Astrocyte of the spinal cord (primary cell): ENCODE data around the gene PHC2.

Experiments
- DNase-seq: peaks from one replicate; pipeline ENCODE4 v3.0.0; 2011; ENCODE audit warnings: low read depth, low spot score
- H3K4me3 ChIP-seq: 2 replicates; pipeline ENCODE4 v1.5.1; 2011; ENCODE audit warnings: low read depth, mild to moderate bottlenecking, low read length, moderate library complexity
- CTCF ChIP-seq: IDR thresholded peaks from 2 replicates; pipeline ENCODE4 v1.5.1; 2012; ENCODE audit warnings: low read depth, mild to moderate bottlenecking, low read length, inconsistent platforms
- in situ Hi-C: cut with HindIII; loops from 2 replicates; pipeline ENCODE4 v1.10.0; 2017; ENCODE audit warnings: low sequenced_read_pairs

The PHC2 gene

GRCh38 chr1:33360367-33360766 is 70.5 kb downstream of the PHC2 start:
- in situ Hi-C loops, result no loop called here
- DNase-seq, result no peak
- TF ChIP-seq CTCF, result no peak
- no peak overlapping the region for H3K4me3 ChIP-seq

DNA sequence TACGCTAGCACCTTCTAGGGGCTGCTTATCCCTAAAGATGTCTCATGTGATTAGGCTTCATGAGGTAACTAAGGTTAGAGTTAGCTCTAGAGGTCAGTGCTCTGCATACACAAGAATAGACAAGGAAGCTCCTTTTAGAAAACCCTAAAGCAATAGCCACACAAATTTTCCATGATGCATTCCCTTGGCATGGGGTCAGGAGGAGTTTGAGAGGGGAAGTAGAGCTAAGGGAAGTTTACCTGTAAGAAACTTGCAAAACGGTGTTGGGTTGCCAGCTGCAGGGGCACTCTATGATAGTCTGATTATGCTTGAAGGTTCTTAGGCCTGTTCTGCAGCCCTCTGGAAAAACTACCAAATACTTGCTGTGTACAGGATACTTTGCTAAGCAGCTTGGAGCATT is 71.0 kb downstream of the PHC2 start:
- no peak overlapping the region for H3K4me3 ChIP-seq
- in situ Hi-C loops, result no loop called here
- no peak for TF ChIP-seq CTCF
- no peak for DNase-seq

- in situ Hi-C loops, result no loop called here
- H3K4me3 ChIP-seq, result no peak overlapping the region
- TF ChIP-seq CTCF, result no peak
- no peak for DNase-seq
Measured at GRCh38 chr1:33358795-33359503, 71.9 kb downstream of the PHC2 start.

DNA sequence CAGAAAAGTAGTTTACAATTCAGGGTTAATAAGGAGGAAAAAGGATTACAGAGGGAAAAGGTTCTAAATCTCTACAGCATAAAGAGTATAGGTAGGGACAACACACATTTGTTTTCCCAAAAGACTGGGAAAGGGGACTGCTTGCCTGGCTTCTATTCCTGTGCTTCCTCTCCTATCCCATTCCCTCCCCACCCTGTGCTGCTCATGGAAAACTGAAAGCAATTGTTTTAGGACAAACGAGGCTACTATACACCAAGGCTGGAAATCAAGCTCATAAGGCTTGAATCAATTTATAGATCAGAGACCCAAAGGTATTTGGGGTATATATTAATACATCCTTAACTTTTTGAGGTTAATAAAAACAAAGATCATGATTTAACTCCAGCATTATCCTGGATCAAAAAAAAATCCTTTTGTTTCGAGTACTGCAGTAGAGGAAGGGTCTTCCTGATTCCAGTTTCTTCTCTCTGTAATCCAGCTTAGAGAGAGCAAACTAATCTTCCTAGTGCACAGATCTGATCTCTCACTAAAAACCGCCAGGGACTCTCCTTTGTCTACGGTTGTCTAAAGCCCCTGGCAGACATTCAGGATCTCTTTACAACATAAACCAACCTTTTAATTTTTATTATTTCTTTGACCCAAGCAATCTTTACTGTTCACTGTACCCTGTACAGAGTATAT is 72.6 kb downstream of the PHC2 start:
- TF ChIP-seq CTCF, result no peak
- in situ Hi-C loops, result no loop called here
- DNase-seq, result no peak
- H3K4me3 ChIP-seq, result no peak overlapping the region

DNA sequence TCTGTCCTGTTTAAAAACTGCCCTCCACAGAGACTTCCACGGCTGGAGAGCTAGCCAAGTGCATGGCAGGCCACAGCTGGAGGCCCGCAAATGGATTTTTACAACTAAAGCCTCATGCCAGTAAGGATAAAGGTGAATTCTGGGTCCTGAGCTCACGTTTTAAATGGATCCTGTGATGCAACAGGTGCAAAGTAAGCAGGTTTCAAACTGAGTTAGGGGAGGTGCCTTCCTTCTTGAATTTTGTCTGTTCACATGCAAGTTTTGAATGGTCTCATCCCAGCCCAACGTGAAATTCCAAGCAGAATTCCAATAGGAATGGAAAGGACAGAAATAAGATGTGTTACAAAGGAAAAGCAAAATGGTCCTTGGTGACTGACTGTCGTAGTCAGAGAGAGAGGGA is 73.8 kb downstream of the PHC2 start:
- TF ChIP-seq CTCF, result no peak
- DNase-seq, result no peak
- in situ Hi-C loops, result no loop called here
- H3K4me3 ChIP-seq, result no peak overlapping the region

DNA sequence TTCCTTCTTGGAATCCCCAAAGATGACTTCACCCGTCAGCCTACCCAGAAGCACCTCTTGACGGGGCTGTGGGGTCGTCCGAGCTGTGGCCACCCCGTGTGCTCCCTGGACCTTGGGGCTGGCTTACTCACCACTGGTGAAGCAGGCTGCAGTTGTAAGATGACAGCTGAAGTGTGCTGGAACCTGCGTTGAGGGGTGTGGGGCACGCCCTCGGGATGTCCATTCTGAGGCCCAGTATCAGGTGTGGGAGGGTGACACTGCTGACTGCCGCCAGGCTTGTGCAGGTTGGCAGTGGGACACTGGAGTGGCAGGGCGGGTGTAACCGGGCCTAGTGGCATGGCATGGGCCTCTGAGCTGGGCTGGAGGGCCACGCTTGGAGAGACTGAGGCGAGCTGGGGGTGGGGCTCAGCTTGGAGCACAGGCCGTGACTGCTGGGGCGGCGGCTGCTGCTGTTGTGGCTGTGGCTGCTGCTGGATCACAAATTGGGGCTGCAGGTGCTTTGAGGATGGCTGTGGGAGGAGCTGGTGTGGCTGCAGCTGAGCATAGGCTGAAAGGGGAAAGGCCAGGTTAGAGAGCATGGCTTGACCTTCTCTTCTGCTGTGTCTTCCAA is 76.1 kb downstream of the PHC2 start:
- in situ Hi-C loops, result no loop called here
- no peak overlapping the region for H3K4me3 ChIP-seq
- no peak for DNase-seq
- no peak for TF ChIP-seq CTCF
